Panc1 (cell line): ENCODE measurements around the gene RDH13. TPM values are rescaled to one million over a fixed set of nuclear protein-coding genes. Genes with fewer than 3 reads are reported as not detected.

ENCODE experiments used
- ATAC-seq: fragments of 200-7000 bp; cut with Tn5 transposase; 2 replicates; pipeline ENCODE4 v1.9.1; 2020; ENCODE audit warnings: mild to moderate bottlenecking, moderate library complexity
- BruUV-seq: library from RNA; stranded (reverse); fragments of 400-500 nt; replicated peaks from 2 replicates; lab custom pipeline; 2021; lab: Mats Ljungman, UMichigan
- CTCF ChIA-PET: fragments of 300-600 bp; sonication (Branson Sonifier 250); formaldehyde crosslinking; loops from one replicate; lab custom pipeline; 2022; ENCODE audit warnings: antibody characterized with exemption; lab: Charles Lee
- POLR2A ChIA-PET: fragments of 300-600 bp; sonication (Branson Sonifier 250); formaldehyde crosslinking; loops from one replicate; lab custom pipeline; 2022; ENCODE audit warnings: antibody characterized with exemption; lab: Charles Lee
- DNase-seq: peaks from one replicate; pipeline ENCODE4 v3.0.0-alpha.2; 2010; ENCODE audit warnings: low read depth, low spot score
- H3K27ac ChIP-seq: 2 replicates; pipeline ENCODE4 v1.5.1; 2011; ENCODE audit warnings: mild to moderate bottlenecking, low read length, inconsistent platforms
- H3K27me3 ChIP-seq: fragments of 200-500 bp; sonication (Bioruptor generic); 2 replicates; pipeline ENCODE4 v1.6.0; 2014; ENCODE audit warnings: low read length, inconsistent platforms; ENCODE audit not compliant: control insufficient read depth, insufficient read depth
- H3K36me3 ChIP-seq: fragments of 200-500 bp; sonication (Bioruptor generic); 2 replicates; pipeline ENCODE4 v1.5.1; 2014; ENCODE audit warnings: inconsistent platforms, mild to moderate bottlenecking, low read length, moderate library complexity; ENCODE audit not compliant: control insufficient read depth, insufficient read depth
- H3K4me1 ChIP-seq: 2 replicates; pipeline ENCODE4 v1.5.1; 2011; ENCODE audit warnings: inconsistent platforms, mild to moderate bottlenecking, low read length, moderate library complexity; ENCODE audit not compliant: control insufficient read depth, insufficient read depth
- H3K4me3 ChIP-seq, 2 experiments: 2 replicates each; pipeline ENCODE4 v1.5.1; 2011 to 2012; ENCODE audit warnings: low read depth in 2 of 2, low read length in 2 of 2, mild to moderate bottlenecking in 2 of 2, inconsistent platforms in 1 of 2, moderate library complexity in 1 of 2
- H3K9me3 ChIP-seq: fragments of 200-500 bp; sonication (Bioruptor generic); 2 replicates; pipeline ENCODE4 v1.5.1; 2014; ENCODE audit warnings: low read depth, mild to moderate bottlenecking, inconsistent platforms, low read length, moderate library complexity; ENCODE audit not compliant: control insufficient read depth, insufficient read depth
- CTCF ChIP-seq: fragments of 450-650 bp; IDR thresholded peaks from 2 replicates; pipeline ENCODE4 v1.5.1; 2017; ENCODE audit warnings: mild to moderate bottlenecking
- POLR2AphosphoS5 ChIP-seq: IDR thresholded peaks from 2 replicates; pipeline ENCODE4 v1.6.1; 2012; ENCODE audit warnings: mild to moderate bottlenecking, low read depth, low read length, moderate library complexity
- REST ChIP-seq, 2 experiments: IDR thresholded peaks; 2 replicates each; pipeline ENCODE4 v1.6.1; 2011 to 2012; ENCODE audit warnings: low read depth in 2 of 2, control low read depth in 1 of 2, low read length in 1 of 2, mild to moderate bottlenecking in 1 of 2, moderate library complexity in 1 of 2; ENCODE audit not compliant: insufficient read depth in 1 of 2
- SIN3A ChIP-seq: IDR thresholded peaks from 2 replicates; pipeline ENCODE4 v1.6.1; 2012; ENCODE audit warnings: low read depth, mild to moderate bottlenecking, low read length, moderate library complexity, borderline replicate concordance; ENCODE audit not compliant: insufficient read depth
- TCF7L2 ChIP-seq: IDR thresholded peaks from 2 replicates; pipeline ENCODE4 v1.6.1; 2011; ENCODE audit warnings: mild to moderate bottlenecking, low read depth, low read length, inconsistent platforms
- in situ Hi-C: cut with HindIII; loops from 2 replicates; pipeline ENCODE4 v1.10.0; 2016; ENCODE audit warnings: low sequenced_read_pairs, low pct_unique_long_range_greater_than_20kb
- intact Hi-C: fragments of 100-400 bp; cut with micrococcal nuclease; formaldehyde crosslinking; loops from one replicate; pipeline ENCODE4 v1.10.0; 2022; ENCODE audit not compliant: unreplicated experiment
- total RNA-seq: library from RNA; stranded (reverse); gene quantifications from one replicate; pipeline ENCODE4 v1.2.1, GENCODE V29; 2021; ENCODE audit not compliant: unreplicated experiment

The RDH13 gene
- total RNA-seq, 1 experiment from 2014 or later: 37.8 TPM

- POLR2A ChIA-PET: no interaction called here
- TF ChIP-seq POLR2AphosphoS5 (no peak), SIN3A (no peak), TCF7L2 (no peak), CTCF (no peak), REST (IDR thresholded peaks at IDR 0.05; ENCODE audit: insufficient read depth in 1 of 2, low read depth in 2 of 2, low read length in 1 of 2) (no peak)
- Histone ChIP-seq H3K4me1 (no peaks in the 10 kb centered on the region), H3K27ac (no peak overlapping the region), H3K36me3 (no peaks in the 10 kb centered on the region; the same call in none of the 2 replicates), H3K27me3 (no peaks in the 10 kb centered on the region), H3K4me3 (no peak overlapping the region), H3K9me3 (no peaks in the 10 kb centered on the region)
- DNase-seq: no peak
- BruUV-seq: TSS peak; percentile 67
- no peak for ATAC-seq
- CTCF ChIA-PET: interaction anchor here (0.7 kb wide), 1 partner anchor 14 kb away, joined by 4 read pairs; no protein-coding TSS in a partner anchor
- in situ Hi-C loops (no loop called here), intact Hi-C loops (no loop called here)
Measured at GRCh38 chr19:55056827-55057226, 6.1 kb downstream of the RDH13 start.

GRCh38 chr19:55053735-55054134, 9.2 kb downstream of the RDH13 start:
- no peaks in the 10 kb centered on the region for H3K4me1 ChIP-seq
- TF ChIP-seq SIN3A (no peak), POLR2AphosphoS5 (no peak), TCF7L2 (no peak), CTCF (no peak), REST (IDR thresholded peaks at IDR 0.05; ENCODE audit: insufficient read depth in 1 of 2, low read depth in 2 of 2, low read length in 1 of 2) (no peak)
- in situ Hi-C loops: no loop called here
- ATAC-seq: no peak
- intact Hi-C loops: no loop called here
- no peak overlapping the region for H3K4me3 ChIP-seq
- no peaks in the 10 kb centered on the region for H3K27me3 ChIP-seq
- peaks cover 3% of the 10 kb centered on the region for H3K36me3 ChIP-seq
- POLR2A ChIA-PET: no interaction called here
- no peaks in the 10 kb centered on the region for H3K9me3 ChIP-seq
- no TSS peak for BruUV-seq
- no peak overlapping the region for H3K27ac ChIP-seq
- no peak for DNase-seq
- CTCF ChIA-PET: no interaction called here
